Jurkat, Clone E6-1 (cell line): ENCODE measurements around the gene TNFAIP1.

Source experiments
- DNase-seq: peaks from one replicate; pipeline ENCODE4 v3.0.0-alpha.2; 2011; ENCODE audit warnings: low read depth, low spot score
- H3K4me3 ChIP-seq: 2 replicates; pipeline ENCODE4 v1.5.1; 2011; ENCODE audit warnings: mild to moderate bottlenecking, low read length, control low read depth, moderate library complexity

The TNFAIP1 gene

DNA sequence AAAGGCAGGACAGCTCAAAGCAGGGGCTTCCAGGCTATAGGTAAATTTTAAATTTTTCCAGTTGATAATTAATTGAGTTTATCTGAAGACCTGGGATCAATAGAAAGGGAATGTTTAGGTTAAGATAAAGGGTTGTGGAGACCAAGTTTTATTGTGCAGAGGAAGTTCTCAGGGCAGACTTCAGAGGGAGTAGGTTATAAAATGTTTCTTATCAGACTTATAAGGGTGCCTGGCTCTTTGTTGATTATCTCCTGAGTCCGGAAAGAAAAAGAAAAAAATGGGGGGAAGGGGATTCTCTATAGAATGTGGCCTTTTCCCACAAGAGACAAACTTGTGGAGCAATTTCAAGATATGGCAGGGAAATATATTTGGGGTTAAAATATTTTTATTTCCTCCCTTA is 54.6 kb downstream of the TNFAIP1 start:
- no peak for DNase-seq
- H3K4me3 ChIP-seq = no peak overlapping the region

- H3K4me3 ChIP-seq = no peak overlapping the region
- no peak for DNase-seq
Observed at GRCh38 chr17:28390563-28390962, 55.0 kb downstream of the TNFAIP1 start.

GRCh38 chr17:28390984-28391383 is 55.4 kb downstream of the TNFAIP1 start:
- DNase-seq = no peak
- no peak overlapping the region for H3K4me3 ChIP-seq

- no peak overlapping the region for H3K4me3 ChIP-seq
- DNase-seq = no peak
Observed at GRCh38 chr17:28391401-28391800, 55.8 kb downstream of the TNFAIP1 start.

DNA sequence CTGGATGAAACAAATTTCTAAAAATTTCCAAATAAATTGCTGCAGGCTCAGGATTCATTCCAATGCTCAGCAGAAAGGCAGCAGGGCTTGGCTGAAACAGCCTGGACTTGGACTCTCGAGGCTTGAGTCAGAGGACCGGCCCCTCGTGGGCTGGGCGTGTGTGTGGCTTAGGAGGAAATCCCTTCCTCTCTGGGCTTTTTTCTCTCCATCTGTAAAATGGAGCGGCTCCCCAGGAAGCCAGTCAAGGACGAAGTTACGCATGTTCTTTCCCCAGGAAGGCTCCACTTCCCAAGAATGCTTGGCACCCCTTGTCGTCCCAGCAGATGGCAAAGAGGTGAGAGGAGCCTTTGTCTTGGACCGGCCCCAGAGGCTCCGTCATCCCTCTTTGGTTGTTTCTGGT is 56.9 kb downstream of the TNFAIP1 start:
- DNase-seq = no peak
- no peak overlapping the region for H3K4me3 ChIP-seq

GRCh38 chr17:28394337-28395116 is 59.0 kb downstream of the TNFAIP1 start:
- no peak overlapping the region for H3K4me3 ChIP-seq
- no peak for DNase-seq

GRCh38 chr17:28395426-28395825 is 59.9 kb downstream of the TNFAIP1 start:
- H3K4me3 ChIP-seq = no peak overlapping the region
- no peak for DNase-seq

- H3K4me3 ChIP-seq = no peak overlapping the region
- DNase-seq = no peak
Observed at GRCh38 chr17:28395968-28396367, 60.4 kb downstream of the TNFAIP1 start.
